NCI-H2227 treated with DMSO at 0.1 percent for 48 hours (cell line): Measurements from ENCODE around the gene PLEKHA8.
A peak's percentile ranks its signal among the peaks of the same experiment; 100 is the strongest.

Experiments
- DNase-seq: peaks from one replicate; lab custom pipeline; 2025; lab: John Stamatoyannopoulos, UW

The PLEKHA8 gene

DNA sequence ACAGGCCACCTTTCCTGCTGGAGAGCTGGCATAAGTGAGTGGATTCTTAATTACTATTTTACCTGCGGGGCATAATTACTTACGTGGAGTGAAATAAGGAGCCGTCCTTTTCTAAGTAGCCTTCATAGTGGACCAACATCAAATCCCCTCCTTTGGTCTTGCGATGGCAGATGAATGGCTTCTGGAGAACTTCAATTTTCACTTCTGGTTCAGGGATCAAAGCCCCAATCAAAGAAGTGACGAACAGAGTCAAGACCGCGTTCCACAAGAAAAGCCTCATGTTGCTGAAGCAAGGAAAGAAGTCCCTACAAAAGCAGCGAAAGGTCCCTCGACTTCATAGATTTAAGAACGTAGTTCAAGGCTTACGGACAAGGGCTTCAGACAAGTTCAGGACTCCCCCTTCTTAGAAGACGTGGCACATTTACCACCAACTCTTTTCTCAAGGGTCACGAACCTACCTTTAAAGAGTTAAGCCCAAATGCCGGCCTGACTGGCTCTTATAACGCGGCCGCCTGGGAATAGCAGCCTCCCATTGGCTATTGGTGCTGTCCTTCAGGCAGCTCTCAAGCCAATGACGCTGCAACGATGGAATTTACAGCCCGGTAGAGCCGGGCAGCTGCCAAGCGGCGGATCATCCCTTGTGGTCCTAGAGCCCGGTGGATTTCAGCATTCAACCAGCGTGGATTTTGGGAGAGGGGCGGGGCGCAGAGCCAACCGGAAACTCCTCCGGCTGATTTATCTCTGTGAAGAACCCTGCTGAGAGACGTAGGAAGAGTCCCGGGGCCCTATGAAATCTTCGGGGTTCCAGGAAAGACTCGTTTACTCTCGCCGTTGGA, 1.8 kb upstream of the PLEKHA8 start, which contains the start of gene FKBP14:
TSS of gene FKBP14 (minus strand) at position 474 of the 836 bp plus-strand sequence. CDS start at position 280, 194 bp downstream.
- DNase-seq = peak; percentile 92

GRCh38 chr7:30027065-30027456, 1.2 kb upstream of the PLEKHA8 start:
- no peak for DNase-seq

GRCh38 chr7:30027740-30028215, 434 bp upstream of the PLEKHA8 start:
- DNase-seq = no peak

GRCh38 chr7:30028749-30029635, 780 bp downstream of the PLEKHA8 start:
- DNase-seq = no peak

- no peak for DNase-seq
Observed at GRCh38 chr7:30029696-30030095, 1.5 kb downstream of the PLEKHA8 start.

- DNase-seq = no peak
Observed at GRCh38 chr7:30032310-30033125, 4.3 kb downstream of the PLEKHA8 start.

- no peak for DNase-seq
Observed at GRCh38 chr7:30034501-30034900, 6.3 kb downstream of the PLEKHA8 start.

- DNase-seq = no peak
Observed at GRCh38 chr7:30036220-30036619, 8.0 kb downstream of the PLEKHA8 start.

DNA sequence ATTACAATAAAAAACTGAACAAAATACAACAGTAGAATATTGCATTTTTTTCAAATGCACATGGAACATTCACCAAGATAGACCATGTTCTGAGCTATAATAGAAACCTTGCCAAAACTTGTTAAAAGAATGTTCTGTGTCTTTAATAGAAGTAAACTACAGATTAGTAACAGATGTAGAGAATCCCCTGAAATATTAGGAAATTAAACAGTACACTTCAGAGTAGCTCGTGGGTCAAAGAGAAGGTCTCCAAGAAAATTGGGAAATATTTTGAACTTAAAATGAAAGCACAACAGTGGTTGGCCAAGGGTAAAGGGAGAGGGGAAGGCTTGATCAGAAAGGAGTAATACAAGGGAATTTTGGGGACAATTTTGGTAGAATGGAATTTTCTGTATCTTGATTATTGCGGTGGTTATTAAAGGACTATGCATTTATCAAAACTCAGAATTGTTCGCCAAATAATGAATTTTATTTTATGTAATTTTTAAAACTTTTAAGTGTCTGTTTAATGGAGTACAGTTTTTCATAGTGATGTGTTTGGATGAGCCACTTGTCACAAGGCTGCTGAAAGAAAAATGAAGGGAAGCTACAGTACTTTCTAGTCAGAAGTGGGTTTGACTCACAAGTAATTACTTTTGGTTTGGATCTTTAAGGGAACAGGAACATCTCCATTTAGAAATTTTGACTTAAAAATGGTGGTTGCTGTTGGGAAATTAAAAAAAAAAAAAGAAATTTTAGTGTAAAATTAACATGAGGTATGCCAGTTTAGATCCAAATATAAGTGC, 10.2 kb downstream of the PLEKHA8 start:
- DNase-seq = no peak

- no peak for DNase-seq
Observed at GRCh38 chr7:30040938-30041337, 12.7 kb downstream of the PLEKHA8 start.

GRCh38 chr7:30041526-30042269, 13.5 kb downstream of the PLEKHA8 start:
- no peak for DNase-seq

DNA sequence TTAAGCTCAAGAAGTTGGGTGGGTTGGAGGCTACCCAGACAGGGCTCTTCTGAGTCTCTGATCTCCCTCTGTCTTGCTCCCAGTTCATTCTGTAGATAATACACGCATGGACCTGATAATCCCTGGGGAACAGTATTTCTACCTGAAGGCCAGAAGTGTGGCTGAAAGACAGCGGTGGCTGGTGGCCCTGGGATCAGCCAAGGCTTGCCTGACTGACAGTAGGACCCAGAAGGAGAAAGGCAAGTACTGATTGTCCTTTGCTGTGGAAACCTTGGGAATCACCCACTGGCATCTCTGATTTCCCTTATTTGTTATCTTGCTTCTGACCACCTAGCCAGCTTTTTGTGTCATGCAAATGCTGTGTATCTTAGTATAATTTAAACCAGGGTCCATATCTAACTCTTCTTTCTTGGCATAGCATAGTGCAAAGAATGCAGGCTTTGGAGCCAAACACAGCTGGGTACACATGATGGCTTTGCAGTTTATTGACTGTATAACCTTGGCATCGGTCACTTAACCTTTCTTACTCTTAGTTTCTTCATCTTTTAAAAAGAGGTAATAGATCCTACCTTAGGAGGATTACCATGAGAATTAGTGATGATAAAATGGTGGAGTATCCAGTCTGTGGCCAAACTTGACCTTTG, 18.0 kb downstream of the PLEKHA8 start:
- no peak for DNase-seq

GRCh38 chr7:30047124-30047523, 18.9 kb downstream of the PLEKHA8 start:
- no peak for DNase-seq

DNA sequence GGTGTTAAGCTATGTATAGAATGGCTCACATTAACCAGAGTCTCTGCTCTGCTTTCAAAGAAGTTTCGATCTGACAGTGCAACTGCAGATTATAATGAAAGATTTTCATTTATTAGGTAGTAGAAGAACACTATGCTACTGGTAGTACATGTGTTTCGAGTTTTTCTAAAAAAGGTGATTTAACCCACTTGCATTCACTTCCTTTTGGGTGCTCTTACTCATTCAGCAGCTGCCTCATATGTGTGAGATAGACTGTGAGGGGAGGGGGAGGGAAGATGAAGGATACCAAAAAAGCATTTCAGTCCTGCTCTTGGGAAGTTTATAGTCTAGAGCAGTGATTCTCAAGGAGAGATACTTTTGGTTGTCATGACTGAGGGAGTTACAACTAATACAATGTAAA, 20.4 kb downstream of the PLEKHA8 start:
- DNase-seq = no peak

- DNase-seq = no peak
Observed at GRCh38 chr7:30049173-30049572, 21.0 kb downstream of the PLEKHA8 start.

GRCh38 chr7:30053068-30053467, 24.9 kb downstream of the PLEKHA8 start:
- DNase-seq = no peak

GRCh38 chr7:30057741-30058140, 29.5 kb downstream of the PLEKHA8 start:
- DNase-seq = no peak

- DNase-seq = peak; percentile 29
Observed at GRCh38 chr7:30061786-30062185, 33.6 kb downstream of the PLEKHA8 start.

GRCh38 chr7:30062587-30062986, 34.4 kb downstream of the PLEKHA8 start:
- DNase-seq = peak; percentile 15

DNA sequence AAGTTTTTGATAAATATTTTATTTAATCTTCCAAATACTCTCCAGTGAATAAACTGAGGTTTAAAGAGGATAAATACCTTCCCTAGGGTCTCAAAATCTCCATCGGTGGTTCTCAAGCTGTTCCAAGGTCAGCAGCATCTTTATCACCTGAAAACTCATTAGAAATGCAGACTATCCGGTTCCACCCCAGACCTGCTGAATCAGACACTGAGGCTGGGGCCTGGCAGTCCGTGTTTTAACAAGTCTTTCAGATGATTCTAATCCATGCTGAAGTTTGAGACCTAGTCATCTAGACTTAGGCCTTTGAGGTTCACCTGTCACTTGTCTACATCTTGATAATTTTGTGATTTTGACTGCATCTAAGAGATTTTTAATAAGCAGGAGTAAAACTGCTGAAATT, 37.5 kb downstream of the PLEKHA8 start:
- no peak for DNase-seq
